ENCODE data around the gene RPP14. TPM values are rescaled to one million over a fixed set of nuclear protein-coding genes. Genes with fewer than 3 reads are reported as not detected.

The RPP14 gene
- total RNA-seq, 1 experiment from 2014 or later, result 30.0 TPM

DNA sequence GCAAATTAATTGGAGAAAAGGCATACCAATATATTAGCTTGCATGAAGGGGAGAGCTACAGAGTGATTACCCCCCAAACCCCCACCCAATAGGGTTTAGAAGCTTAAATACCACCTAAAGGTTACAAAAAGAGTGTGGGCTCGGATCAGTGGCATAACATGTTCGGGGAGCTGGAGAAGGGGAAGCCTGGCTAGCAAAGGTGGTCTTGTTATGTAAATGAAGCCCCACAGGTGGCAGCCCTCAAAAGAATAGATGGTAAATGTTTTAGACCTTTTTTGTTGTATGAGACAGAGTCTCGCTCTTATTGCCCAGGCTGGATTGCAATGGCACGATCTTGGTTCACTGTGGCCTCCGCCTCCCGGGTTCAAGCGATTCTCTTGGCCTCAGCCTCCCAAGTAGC lies 15.7 kb downstream of the RPP14 start:
- CTCF ChIA-PET, result no interaction called here
- intact Hi-C loops (cut with micrococcal nuclease), result loop anchor here (1.0 kb wide), 1 partner anchor 93 kb away; no protein-coding TSS in a partner anchor

DNA sequence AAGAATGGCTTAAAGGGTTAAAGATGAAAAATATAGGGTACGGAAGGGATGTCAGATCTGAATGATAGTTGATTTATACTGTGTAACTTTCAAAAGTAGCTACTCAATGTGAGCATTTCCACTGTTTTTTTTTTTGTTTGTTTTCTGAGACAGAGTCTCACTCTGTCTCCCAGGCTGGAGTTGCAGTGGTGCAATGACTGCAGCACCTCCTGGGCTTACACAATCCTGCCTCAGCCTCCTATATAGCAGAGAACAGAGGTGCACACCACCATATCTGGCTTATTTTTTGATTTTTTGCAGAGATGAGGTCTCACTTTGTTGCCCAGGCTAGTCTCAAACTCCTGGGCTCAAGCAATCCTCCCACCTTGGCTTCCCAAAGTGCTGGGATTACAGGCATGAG lies 16.7 kb downstream of the RPP14 start:
- no peak overlapping the region for H3K9ac ChIP-seq (ENCODE audit: low read length)
- no peaks in the 10 kb centered on the region for H3K9me3 ChIP-seq (ENCODE audit: low read length)
- CTCF ChIA-PET, result no interaction called here
- H3K36me3 ChIP-seq (ENCODE audit: low read depth, low read length), result peaks cover 12% of the 10 kb centered on the region; the same call in 1 of the 2 replicates
- DNase-seq, result no peak
- H2AFZ ChIP-seq (ENCODE audit: low read length), result no peak overlapping the region
- TF ChIP-seq EZH2 (IDR thresholded peaks at IDR 0.05; ENCODE audit: low read length, unreplicated experiment), result no peak
- TF ChIP-seq, protein P1, sequence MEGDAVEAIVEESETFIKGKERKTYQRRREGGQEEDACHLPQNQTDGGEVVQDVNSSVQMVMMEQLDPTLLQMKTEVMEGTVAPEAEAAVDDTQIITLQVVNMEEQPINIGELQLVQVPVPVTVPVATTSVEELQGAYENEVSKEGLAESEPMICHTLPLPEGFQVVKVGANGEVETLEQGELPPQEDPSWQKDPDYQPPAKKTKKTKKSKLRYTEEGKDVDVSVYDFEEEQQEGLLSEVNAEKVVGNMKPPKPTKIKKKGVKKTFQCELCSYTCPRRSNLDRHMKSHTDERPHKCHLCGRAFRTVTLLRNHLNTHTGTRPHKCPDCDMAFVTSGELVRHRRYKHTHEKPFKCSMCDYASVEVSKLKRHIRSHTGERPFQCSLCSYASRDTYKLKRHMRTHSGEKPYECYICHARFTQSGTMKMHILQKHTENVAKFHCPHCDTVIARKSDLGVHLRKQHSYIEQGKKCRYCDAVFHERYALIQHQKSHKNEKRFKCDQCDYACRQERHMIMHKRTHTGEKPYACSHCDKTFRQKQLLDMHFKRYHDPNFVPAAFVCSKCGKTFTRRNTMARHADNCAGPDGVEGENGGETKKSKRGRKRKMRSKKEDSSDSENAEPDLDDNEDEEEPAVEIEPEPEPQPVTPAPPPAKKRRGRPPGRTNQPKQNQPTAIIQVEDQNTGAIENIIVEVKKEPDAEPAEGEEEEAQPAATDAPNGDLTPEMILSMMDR (conservative IDR thresholded peaks at IDR 0.05; ENCODE audit: low read depth, low read length), result no peak
- no peak for TF ChIP-seq EZH2phosphoT487 (IDR thresholded peaks at IDR 0.05; ENCODE audit: borderline replicate concordance, low read length)
- POLR2A ChIA-PET (ENCODE audit: unreplicated experiment), result no interaction called here
- H3K27me3 ChIP-seq (ENCODE audit: low read length), result no peaks in the 10 kb centered on the region
- no peak for ATAC-seq
- H3K4me3 ChIP-seq (ENCODE audit: low read length), result no peak overlapping the region
- H3K4me1 ChIP-seq (ENCODE audit: insufficient read depth, low read length), result no peaks in the 10 kb centered on the region
- BruUV-seq (replicated peaks), result no TSS peak
- H3K4me2 ChIP-seq (ENCODE audit: low read length), result no peak overlapping the region
- no peaks in the 10 kb centered on the region for H3K79me2 ChIP-seq (ENCODE audit: low read length)
- H4K20me1 ChIP-seq (ENCODE audit: low read length), result no peaks in the 10 kb centered on the region
- H3K27ac ChIP-seq (ENCODE audit: low read length), result no peak overlapping the region
- H3F3A ChIP-seq (ENCODE audit: low read length, unreplicated experiment), result no peaks in the 10 kb centered on the region
- no peaks in the 10 kb centered on the region for H3K9me2 ChIP-seq (replicated peaks; ENCODE audit: low read length)
- intact Hi-C loops (cut with micrococcal nuclease), result no loop called here

More for the DNA sequence above, 15.7 kb downstream of the RPP14 start:
- Histone ChIP-seq H3K9me2 (replicated peaks; ENCODE audit: low read length) (no peaks in the 10 kb centered on the region), H3K9ac (ENCODE audit: low read length) (no peak overlapping the region), H2AFZ (ENCODE audit: low read length) (no peak overlapping the region), H3K9me3 (ENCODE audit: low read length) (no peaks in the 10 kb centered on the region), H3K27me3 (ENCODE audit: low read length) (no peaks in the 10 kb centered on the region), H3K79me2 (ENCODE audit: low read length) (no peaks in the 10 kb centered on the region), H3K4me2 (ENCODE audit: low read length) (no peak overlapping the region), H3F3A (ENCODE audit: low read length, unreplicated experiment) (no peaks in the 10 kb centered on the region), H3K4me1 (ENCODE audit: insufficient read depth, low read length) (no peaks in the 10 kb centered on the region), H3K4me3 (ENCODE audit: low read length) (no peak overlapping the region), H4K20me1 (ENCODE audit: low read length) (no peaks in the 10 kb centered on the region), H3K27ac (ENCODE audit: low read length) (no peak overlapping the region), H3K36me3 (ENCODE audit: low read depth, low read length) (peaks cover 22% of the 10 kb centered on the region)
- DNase-seq (no peak), ATAC-seq (no peak)
- TF ChIP-seq, protein P1 (conservative IDR thresholded peaks at IDR 0.05; ENCODE audit: low read depth, low read length), result no peak
- TF ChIP-seq EZH2phosphoT487 (IDR thresholded peaks at IDR 0.05; ENCODE audit: borderline replicate concordance, low read length) (no peak), EZH2 (IDR thresholded peaks at IDR 0.05; ENCODE audit: low read length, unreplicated experiment) (no peak)
- no TSS peak for BruUV-seq (replicated peaks)
- POLR2A ChIA-PET (ENCODE audit: unreplicated experiment), result no interaction called here

DNA sequence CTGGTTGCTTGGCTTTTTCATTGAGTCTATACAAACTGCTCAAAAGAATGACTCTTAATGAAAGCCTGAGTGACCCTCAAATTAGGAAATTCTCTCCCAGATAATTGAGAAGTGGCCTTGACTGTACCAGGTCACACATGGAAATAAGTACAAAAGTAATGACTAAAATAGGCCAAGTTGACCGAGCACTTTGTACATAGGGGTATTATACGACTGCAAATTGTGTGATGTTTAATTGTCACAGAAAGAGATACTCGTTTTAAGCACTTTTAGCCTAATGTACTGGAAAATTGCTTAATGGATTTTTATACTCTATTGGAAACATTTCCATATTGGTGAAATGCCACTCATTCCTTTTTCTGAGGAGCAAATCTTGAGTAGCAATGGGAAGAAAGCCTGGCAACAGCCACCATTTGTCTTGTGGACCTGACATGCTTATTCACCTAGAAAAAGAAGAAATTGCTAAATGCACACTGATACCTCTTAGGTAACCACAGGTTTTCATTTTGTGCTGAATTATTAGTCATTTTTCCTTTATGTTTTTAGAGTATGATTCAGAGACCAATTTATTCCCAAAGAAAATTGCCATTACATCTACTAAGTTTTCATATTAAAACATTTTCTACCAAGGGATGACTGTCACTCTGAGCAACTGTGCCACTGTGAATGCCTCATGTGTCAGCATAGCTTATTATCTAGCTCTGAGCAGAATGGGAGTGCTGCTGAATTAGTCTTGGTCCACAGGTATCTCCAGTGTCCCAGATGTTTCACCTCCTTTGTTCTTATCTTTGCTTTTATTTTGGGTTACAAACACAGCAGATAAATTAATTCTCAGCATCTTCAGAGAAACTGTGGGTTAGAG lies 17.7 kb downstream of the RPP14 start:
- H3F3A ChIP-seq (ENCODE audit: low read length, unreplicated experiment), result no peaks in the 10 kb centered on the region
- ATAC-seq (peak; percentile 36), DNase-seq (peak; percentile 13)
- H3K9ac ChIP-seq (ENCODE audit: low read length), result no peak overlapping the region
- TF ChIP-seq EZH2 (IDR thresholded peaks at IDR 0.05; ENCODE audit: low read length, unreplicated experiment), result no peak
- no peak for TF ChIP-seq EZH2phosphoT487 (IDR thresholded peaks at IDR 0.05; ENCODE audit: borderline replicate concordance, low read length)
- TF ChIP-seq, protein P1 (conservative IDR thresholded peaks at IDR 0.05; ENCODE audit: low read depth, low read length), result no peak
- no peaks in the 10 kb centered on the region for H4K20me1 ChIP-seq (ENCODE audit: low read length)
- H3K9me2 ChIP-seq (replicated peaks; ENCODE audit: low read length), result no peaks in the 10 kb centered on the region
- H2AFZ ChIP-seq (ENCODE audit: low read length), result no peak overlapping the region
- H3K79me2 ChIP-seq (ENCODE audit: low read length), result no peaks in the 10 kb centered on the region
- H3K9me3 ChIP-seq (ENCODE audit: low read length), result no peaks in the 10 kb centered on the region
- CTCF ChIA-PET, result no interaction called here
- H3K27ac ChIP-seq (ENCODE audit: low read length), result no peak overlapping the region
- no peak overlapping the region for H3K4me2 ChIP-seq (ENCODE audit: low read length)
- intact Hi-C loops (cut with micrococcal nuclease), result no loop called here
- no peaks in the 10 kb centered on the region for H3K4me1 ChIP-seq (ENCODE audit: insufficient read depth, low read length)
- H3K4me3 ChIP-seq (ENCODE audit: low read length), result no peak overlapping the region
- POLR2A ChIA-PET (ENCODE audit: unreplicated experiment), result no interaction called here
- BruUV-seq (replicated peaks), result TSS peak; percentile 1
- peaks cover 8% of the 10 kb centered on the region; the same call in 1 of the 2 replicates for H3K36me3 ChIP-seq (ENCODE audit: low read depth, low read length)
- H3K27me3 ChIP-seq (ENCODE audit: low read length), result no peaks in the 10 kb centered on the region

Measured in PC-3 (cell line).